NCI-H1417 (cell line): ENCODE results near the gene ITPA.
A peak's percentile ranks its signal among the peaks of the same experiment; 100 is the strongest.

Experiments used
- DNase-seq, 3 experiments: peaks; one replicate each; lab custom pipeline; 2025; lab: John Stamatoyannopoulos, UW

ITPA gene

DNA sequence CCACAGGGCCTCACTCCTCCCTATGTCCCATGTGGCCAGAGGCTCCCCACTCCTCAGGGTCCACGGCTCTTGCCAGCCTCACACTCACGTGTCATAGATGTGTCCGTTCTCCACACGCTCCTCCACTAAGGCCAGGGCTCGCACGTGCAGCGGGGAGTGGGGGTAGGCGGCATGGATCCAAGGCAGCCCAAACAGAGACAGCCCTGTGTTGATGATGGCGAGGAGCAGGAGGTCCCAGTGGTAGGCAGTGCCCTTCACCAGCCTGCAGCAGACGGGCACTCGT lies 19.4 kb downstream of the ITPA start:
- no peak for DNase-seq

GRCh38 chr20:3229158-3229557 lies 19.9 kb downstream of the ITPA start:
- no peak for DNase-seq

- no peak for DNase-seq
Observed at GRCh38 chr20:3229798-3230197, 20.5 kb downstream of the ITPA start.

DNA sequence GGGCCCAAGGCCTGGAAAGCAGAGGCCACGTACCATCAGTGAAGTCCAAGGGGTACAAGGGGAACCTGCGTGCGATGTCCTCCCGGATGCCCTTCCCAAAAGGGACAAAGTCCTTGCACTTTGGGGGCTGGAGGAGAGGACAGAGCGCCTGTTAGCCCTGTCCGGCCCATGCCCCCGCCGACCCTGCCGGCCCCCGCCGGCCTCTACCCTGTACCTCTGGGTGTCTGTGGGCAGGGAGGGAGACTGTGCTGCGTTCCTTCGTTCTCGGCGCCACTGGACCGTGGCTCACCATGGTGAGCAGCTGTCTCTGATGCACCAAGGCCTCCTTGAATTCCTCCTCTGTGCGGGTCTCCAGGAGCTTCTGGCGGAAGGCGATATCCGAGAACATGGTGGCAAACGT lies 21.8 kb downstream of the ITPA start:
- no peak for DNase-seq

GRCh38 chr20:3231889-3232588 lies 22.7 kb downstream of the ITPA start:
- DNase-seq: no peak

DNA sequence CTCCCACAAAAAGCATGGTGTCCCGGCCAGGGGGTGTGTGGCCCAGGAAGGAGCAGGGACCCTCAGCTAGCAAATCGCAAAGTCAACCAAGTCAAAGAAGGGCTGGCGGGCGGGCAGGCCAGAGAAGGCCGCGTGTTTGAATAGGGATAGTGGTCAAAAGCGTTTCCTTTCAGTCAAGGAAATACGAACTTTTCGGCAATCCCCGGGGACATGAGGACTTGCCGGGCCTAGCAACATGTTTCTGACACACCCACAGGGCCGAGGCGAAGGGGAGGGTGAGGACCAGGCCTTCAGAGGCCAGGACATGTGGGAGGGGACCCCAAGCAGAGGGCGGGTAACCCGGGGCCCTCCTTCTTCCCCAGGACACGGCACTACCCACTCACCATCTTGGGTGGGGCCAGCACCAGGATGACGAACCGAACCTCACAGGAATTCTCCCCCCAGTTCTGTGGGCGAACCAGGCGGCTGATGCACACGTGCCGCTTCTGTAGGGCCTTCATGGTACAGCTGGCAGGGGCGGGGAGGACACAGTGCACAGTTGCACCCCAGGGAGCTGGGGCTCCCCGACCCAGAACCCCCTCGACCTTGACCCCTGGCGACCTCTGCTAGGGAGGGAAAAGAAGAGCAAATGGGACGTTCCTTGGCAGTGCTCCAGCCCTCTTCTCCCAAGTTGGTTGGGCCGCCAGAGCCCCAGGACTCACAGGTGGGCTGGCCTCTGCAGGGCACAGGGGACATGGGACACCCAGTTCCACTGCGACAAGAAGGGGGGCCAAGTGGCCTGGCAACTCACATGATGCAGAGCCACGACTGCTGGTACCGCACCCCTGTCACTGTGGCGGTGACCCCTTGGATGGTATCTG lies 24.1 kb downstream of the ITPA start:
- DNase-seq: no peak

DNA sequence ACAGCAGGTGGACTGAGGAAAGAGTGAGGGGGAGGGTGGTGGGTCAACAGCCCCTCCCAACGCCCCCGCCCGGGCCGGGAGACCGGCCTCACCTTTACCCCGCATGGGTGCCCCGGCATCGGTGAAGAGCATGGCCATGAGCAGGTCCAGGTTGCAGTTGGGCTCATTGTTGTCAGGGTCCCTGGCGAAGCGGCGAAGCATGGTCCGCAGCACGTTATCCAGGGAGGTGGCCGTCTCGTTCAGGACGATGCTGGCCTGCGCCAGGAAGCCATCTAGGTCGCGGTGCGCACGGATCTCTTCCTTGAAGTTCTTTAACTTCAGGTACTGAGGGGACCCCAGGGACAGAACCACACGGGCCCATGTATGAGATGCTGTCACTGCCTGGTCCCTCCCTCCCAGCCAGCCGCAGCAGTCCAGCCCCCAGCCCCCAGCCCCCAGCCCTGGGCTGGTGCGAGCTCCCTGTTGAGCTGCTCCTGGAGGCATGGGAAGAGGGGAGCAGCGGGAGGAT lies 24.7 kb downstream of the ITPA start:
- no peak for DNase-seq

GRCh38 chr20:3235666-3236324 lies 26.5 kb downstream of the ITPA start:
- no peak for DNase-seq

GRCh38 chr20:3237011-3237957 lies 28.0 kb downstream of the ITPA start:
- DNase-seq: no peak

DNA sequence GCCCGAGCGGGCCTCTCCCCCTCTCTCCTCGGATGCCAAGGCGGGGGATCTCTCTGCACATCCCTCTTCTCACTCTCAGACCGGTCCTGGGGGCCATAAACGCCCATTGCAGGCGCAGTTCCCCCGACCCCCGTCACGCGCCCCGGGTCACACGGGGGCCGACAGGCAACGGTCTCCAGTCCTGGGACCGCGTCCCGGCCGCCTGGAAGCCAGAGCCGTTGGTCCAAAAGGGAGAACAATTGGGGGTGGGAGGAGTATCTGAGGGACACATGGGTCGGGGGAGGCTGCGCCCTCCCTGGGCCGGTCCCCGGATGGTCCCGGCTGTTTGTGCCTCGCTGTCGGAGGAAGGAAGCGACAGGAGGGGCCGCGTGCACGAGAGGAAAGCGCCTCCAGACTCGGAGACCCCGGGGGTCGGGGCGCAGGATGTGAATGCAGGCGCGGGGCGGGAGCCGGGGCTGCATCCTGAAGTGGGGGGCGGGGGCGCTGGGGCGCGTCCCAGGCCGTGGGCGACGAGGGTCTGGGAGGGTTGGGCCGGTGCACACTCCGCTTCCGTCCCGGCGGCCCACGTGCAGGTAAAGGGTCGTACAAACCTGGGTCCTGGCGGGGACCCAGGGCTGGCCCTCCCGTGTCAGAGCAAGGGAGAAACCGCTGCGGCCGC lies 28.8 kb downstream of the ITPA start:
- no peak for DNase-seq

DNA sequence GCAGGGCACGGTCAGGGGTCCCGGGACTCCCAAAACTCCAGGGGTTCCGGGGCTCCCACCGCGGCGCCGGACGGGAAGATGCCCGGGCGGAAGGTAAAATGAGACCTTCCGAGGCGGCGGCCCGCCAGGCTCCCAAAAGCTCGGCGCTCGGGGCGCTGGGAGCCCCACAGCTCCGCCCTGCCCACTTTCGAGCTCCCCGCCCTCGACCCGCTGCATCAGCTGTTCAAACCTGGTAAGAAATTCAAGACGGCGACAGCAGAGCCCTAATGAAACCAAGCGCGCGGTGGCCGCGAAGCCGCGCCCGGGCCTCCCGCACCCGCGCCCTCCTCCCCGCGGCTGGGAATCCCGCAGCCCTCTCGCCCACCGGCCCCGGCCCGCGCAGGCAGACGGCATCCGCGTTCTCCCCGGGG lies 29.3 kb downstream of the ITPA start:
- peak in 2 of 3 experiments; percentile 28 to 63 for DNase-seq

- DNase-seq: peak; percentile 62 to 64 (median 63)
Observed at GRCh38 chr20:3239026-3239866, 29.9 kb downstream of the ITPA start, which contains the start of gene SLC4A11. Gene SLC4A11 (minus strand): TSS chr20:3239190. CDS start chr20:3239137, 53 bp downstream.

DNA sequence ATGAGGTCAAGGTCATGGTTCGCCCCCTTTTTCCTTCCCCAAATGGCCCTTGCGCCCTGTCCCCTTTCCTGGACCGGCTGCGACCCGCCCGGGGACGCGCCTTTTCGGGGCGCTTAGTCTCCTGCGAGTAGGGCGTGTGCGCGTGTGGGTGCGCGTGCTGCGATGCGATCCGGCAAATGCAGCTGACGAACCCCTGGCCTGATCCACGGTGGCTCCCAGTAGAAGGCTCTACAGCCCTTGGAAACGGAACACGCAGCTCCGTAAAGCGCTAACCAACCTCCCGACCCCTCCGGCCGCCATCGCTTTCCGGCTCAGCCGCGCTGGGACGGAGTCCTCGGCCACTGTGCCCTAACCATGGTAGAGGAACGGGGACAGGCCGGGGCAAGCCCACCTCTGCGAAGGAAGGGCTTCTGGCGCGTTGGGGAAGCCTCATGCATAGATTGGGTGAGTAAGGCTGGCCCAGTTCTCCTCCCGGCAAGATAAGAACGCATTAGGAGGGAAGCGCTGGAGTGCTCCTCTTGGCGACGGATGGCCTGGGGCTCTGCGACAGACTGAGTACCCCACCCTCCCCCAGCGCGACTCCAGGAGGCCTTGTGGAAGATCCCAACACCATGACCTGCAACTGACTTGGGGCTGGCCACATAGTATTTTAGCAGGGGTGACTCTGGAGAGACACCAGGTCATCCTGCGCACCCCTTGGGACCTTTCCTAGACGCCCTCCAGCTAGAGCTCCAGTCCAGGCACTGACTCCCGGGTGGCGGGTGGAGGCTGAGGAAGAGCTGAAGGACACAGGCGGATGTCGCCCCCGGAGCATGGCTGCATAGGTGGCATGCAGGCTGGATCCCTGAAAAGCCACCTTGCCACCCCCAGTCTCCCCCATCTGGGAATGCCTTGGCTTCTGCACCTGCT lies 30.8 kb downstream of the ITPA start:
- no peak for DNase-seq

DNA sequence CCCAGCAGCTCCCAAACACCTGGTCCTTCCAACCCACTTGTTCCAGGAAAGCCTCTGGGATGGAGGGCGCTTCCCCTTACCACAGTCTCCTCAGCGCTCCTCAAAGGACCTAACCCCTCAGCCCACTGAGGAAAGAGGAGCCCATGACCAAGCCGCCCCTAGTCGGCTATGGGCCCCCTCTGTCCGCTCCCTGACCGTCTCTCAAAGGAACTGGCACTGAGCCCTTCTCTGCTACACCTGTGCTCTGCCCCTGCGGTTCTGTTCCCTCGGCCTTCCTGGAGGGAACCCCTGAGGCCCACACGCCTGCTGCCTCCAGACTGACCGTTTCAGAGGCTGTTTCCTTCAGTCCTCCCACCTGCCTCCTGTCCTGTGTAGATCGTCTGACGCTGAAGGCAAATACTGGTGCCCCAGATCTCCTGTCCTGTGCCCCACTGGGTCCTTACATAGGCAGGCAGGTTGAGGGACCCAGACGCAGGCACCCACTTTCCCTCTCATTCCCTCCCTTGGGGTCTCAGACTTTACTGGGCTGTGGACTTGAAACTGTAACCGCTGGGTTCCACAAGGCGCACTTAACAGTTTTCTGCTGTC lies 31.6 kb downstream of the ITPA start:
- DNase-seq: no peak

DNA sequence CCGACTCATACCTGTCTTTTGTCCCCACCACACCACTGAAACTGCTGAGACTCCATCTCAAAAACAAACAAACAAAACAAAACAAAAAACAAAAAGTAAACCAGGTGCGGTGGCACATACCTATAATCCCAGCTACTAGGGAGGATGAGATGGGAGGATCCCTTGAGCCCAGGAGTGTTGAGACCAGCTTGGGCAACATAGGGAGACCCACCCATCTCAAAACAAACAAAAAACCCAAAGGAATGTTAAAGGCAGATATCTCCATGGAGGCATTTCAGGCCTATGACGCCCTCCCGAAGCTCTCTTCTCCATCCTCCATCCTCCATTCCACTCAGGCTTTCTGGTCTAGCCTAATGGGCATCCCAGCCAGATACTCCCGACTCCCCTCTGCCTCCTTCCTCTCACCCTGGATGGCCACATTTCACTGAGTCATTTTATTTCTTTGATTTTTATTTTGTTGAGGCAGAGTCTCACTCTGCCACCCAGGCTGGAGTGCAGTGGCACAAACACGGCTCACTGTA lies 32.9 kb downstream of the ITPA start:
- no peak for DNase-seq

GRCh38 chr20:3243718-3244358 lies 34.5 kb downstream of the ITPA start:
- DNase-seq: peak in 1 of 3 experiments; percentile 62

DNA sequence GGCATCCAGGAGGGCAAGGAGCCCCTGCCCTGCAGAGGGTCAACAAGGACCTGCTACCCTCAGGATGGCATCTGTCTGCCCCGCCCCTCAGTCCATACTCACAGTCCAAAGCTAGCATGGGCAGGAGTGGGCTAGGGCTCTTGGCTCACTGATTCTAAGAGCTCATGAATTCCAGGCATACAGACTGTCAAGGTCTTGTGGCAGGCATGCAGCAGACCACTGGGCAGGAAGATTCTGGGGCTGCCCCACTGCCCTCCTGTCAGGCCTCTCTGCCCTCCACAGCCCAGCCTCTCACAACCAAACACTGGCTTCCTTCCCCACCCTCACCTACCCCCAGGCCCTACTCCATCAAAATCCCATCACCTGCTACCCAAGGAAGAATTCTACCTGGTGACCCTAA lies 35.3 kb downstream of the ITPA start:
- no peak for DNase-seq

DNA sequence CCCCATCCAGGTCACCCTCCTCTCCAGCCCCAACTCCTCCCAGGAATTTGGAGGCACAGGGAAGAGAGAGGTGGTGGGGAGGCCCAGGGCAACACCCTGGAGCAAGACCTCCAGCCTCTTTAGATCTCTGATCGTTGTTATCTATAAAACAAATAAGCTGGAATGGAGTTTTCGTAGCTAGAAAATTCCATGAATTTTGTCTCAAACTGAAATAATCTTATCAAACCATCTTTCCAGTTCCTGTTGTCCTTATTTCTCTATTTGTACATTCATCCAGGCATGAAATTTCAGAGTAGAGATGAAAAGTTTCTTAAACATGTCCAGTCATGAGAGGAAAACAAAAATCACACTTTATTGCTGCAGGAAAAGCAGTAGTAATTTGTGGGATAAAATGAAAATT lies 35.9 kb downstream of the ITPA start:
- DNase-seq: no peak
